ENCODE results near the gene TRAF3IP3.
A peak's percentile ranks its signal among the peaks of the same experiment; 100 is the strongest.

TRAF3IP3 gene

GRCh38 chr1:209742409-209743144 lies 13.3 kb upstream of the TRAF3IP3 start:
- no peak for TF ChIP-seq CTCF (IDR thresholded peaks at IDR 0.05; ENCODE audit: insufficient read depth, low read depth, low read length, missing control alignments)
- no peak overlapping the region for H3K4me3 ChIP-seq (ENCODE audit: low read length)
- no peak for DNase-seq (ENCODE audit: low read depth)

GRCh38 chr1:209743145-209743482 lies 12.7 kb upstream of the TRAF3IP3 start:
- DNase-seq (ENCODE audit: low read depth) = no peak
- TF ChIP-seq CTCF (IDR thresholded peaks at IDR 0.05; ENCODE audit: insufficient read depth, low read depth, low read length, missing control alignments) = no peak

GRCh38 chr1:209746451-209747165 lies 9.2 kb upstream of the TRAF3IP3 start:
- DNase-seq (ENCODE audit: low read depth) = peak; percentile 52
- H3K4me3 ChIP-seq (ENCODE audit: low read length) = no peak overlapping the region
- TF ChIP-seq CTCF (IDR thresholded peaks at IDR 0.05; ENCODE audit: insufficient read depth, low read depth, low read length, missing control alignments) = no peak

More at GRCh38 chr1:209743145-209743482, 12.7 kb upstream of the TRAF3IP3 start:
- no peak overlapping the region for H3K4me3 ChIP-seq (ENCODE audit: low read length)

DNA sequence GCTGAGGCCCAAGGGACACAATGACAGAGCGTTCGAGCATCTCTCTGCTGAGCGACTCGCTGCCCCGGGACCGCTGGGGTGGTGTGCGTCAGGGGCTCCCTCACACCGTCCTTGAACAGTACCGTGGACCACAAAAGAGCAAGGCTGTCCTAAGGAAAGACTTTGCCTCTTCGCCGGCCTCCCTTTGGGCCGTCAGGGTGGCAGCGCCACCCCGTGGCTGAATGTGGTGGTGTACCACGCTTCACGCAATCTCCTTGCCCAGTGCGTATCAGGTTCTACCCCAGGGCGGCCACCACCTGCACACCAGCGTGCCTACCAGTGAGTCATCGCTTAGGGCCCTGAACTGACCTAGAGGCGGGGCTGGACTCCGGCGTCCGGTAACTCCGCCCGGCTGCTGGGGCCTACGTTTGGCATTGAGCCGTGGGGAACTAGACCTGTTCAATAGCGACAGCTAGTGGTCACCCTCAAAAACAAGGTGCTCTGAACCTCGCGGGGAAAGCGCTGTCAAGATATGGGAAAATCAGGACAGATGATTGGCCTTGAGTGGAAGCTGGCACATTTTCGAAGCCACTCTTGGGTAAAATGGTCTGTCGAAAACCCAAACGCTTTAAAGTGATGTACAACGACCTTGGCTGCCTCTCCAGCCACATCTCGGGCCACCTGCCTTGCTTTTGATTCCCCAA lies 8.1 kb upstream of the TRAF3IP3 start:
- peak; percentile 99 for DNase-seq (ENCODE audit: low read depth)
- H3K4me3 ChIP-seq (ENCODE audit: low read length) = no peak overlapping the region
- TF ChIP-seq CTCF (IDR thresholded peaks at IDR 0.05; ENCODE audit: insufficient read depth, low read depth, low read length, missing control alignments) = peak; percentile 87

GRCh38 chr1:209748620-209749019 lies 7.2 kb upstream of the TRAF3IP3 start:
- DNase-seq (ENCODE audit: low read depth) = no peak
- no peak overlapping the region for H3K4me3 ChIP-seq (ENCODE audit: low read length)
- TF ChIP-seq CTCF (IDR thresholded peaks at IDR 0.05; ENCODE audit: insufficient read depth, low read depth, low read length, missing control alignments) = no peak

DNA sequence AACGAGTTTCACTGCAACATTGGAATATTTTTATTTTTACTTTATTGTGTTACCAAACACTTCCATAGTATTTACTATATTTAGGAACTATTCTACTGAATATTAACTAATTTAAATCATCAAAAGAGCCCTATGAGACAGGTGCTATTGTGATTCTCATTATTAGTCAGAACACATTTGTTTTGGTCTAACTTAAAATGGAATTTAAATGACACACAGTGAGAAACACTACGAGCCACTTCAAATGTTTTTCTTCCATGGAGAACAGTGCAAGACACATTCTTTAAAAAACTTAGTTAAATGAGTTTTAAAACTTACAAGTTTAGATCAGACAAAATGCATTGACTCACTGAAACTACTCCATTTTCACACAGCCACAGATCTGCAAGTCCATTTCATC lies 6.6 kb upstream of the TRAF3IP3 start:
- no peak for DNase-seq (ENCODE audit: low read depth)
- no peak for TF ChIP-seq CTCF (IDR thresholded peaks at IDR 0.05; ENCODE audit: insufficient read depth, low read depth, low read length, missing control alignments)
- H3K4me3 ChIP-seq (ENCODE audit: low read length) = no peak overlapping the region

All from epithelial cell of esophagus (primary cell).